ENCODE data around the gene GNS. TPM values are rescaled to one million over a fixed set of nuclear protein-coding genes. Genes with fewer than 3 reads are reported as not detected.

GNS gene
- total RNA-seq, 1 experiment from 2014 or later: 57.5 TPM

- Histone ChIP-seq H3K27me3 (replicated peaks; ENCODE audit: insufficient read depth, low read depth, low read length, poor library complexity) (no peaks in the 10 kb centered on the region), H3K4me1 (ENCODE audit: insufficient read depth, low read length, poor library complexity, severe bottlenecking) (peaks cover 74% of the 10 kb centered on the region), H3K27ac (ENCODE audit: low read depth, low read length, poor library complexity, severe bottlenecking) (peak overlapping the region; percentile 77), H3K9me3 (ENCODE audit: low read depth, low read length, poor library complexity, severe bottlenecking) (no peaks in the 10 kb centered on the region), H3K36me3 (ENCODE audit: insufficient read depth, low read length, poor library complexity, severe bottlenecking) (no peaks in the 10 kb centered on the region), H3K4me3 (ENCODE audit: low read depth, low read length, poor library complexity, severe bottlenecking) (no peak overlapping the region)
- POLR2A ChIA-PET (ENCODE audit: low non-redundant PET): no interaction called here
- no TSS peak for BruUV-seq (replicated peaks)
- DNase-seq (ENCODE audit: low spot score): no peak
- intact Hi-C loops (cut with micrococcal nuclease; ENCODE audit: unreplicated experiment): loop anchor here (5.0 kb wide), 2 partner anchors 47 to 62 kb away; partner anchors contain the start of gene RASSF3
- CTCF ChIA-PET: no interaction called here
- TF ChIP-seq CTCF (conservative IDR thresholded peaks at IDR 0.05; ENCODE audit: low read depth, low read length): no peak
- TF ChIP-seq EZH2 (IDR thresholded peaks at IDR 0.05; ENCODE audit: borderline replicate concordance, low read depth, low read length, poor library complexity, severe bottlenecking): no peak
Measured at GRCh38 chr12:64674367-64674922, 84.8 kb downstream of the GNS start.

GRCh38 chr12:64673490-64674169 is 85.6 kb downstream of the GNS start:
- Histone ChIP-seq H3K27ac (ENCODE audit: low read depth, low read length, poor library complexity, severe bottlenecking) (peak overlapping the region; percentile 77), H3K4me3 (ENCODE audit: low read depth, low read length, poor library complexity, severe bottlenecking) (no peak overlapping the region), H3K4me1 (ENCODE audit: insufficient read depth, low read length, poor library complexity, severe bottlenecking) (peaks cover 73% of the 10 kb centered on the region), H3K27me3 (replicated peaks; ENCODE audit: insufficient read depth, low read depth, low read length, poor library complexity) (no peaks in the 10 kb centered on the region), H3K9me3 (ENCODE audit: low read depth, low read length, poor library complexity, severe bottlenecking) (no peaks in the 10 kb centered on the region), H3K36me3 (ENCODE audit: insufficient read depth, low read length, poor library complexity, severe bottlenecking) (no peaks in the 10 kb centered on the region)
- no peak for TF ChIP-seq EZH2 (IDR thresholded peaks at IDR 0.05; ENCODE audit: borderline replicate concordance, low read depth, low read length, poor library complexity, severe bottlenecking)
- TF ChIP-seq CTCF (conservative IDR thresholded peaks at IDR 0.05; ENCODE audit: low read depth, low read length): no peak
- peak; percentile 75 for DNase-seq (ENCODE audit: low spot score)
- CTCF ChIA-PET: no interaction called here
- BruUV-seq (replicated peaks): no TSS peak
- intact Hi-C loops (cut with micrococcal nuclease; ENCODE audit: unreplicated experiment): loop anchor here (5.0 kb wide), 2 partner anchors 46 to 61 kb away; partner anchors contain the start of gene RASSF3
- POLR2A ChIA-PET (ENCODE audit: low non-redundant PET): interaction anchor here (0.6 kb wide), 1 partner anchor 39 kb away, joined by 3 read pairs; no protein-coding TSS in a partner anchor

- ChIA-PET POLR2A (ENCODE audit: low non-redundant PET) (no interaction called here), CTCF (no interaction called here)
- intact Hi-C loops (cut with micrococcal nuclease; ENCODE audit: unreplicated experiment): loop anchor here (5.0 kb wide), 2 partner anchors 46 to 61 kb away; partner anchors contain the start of gene RASSF3
- DNase-seq (ENCODE audit: low spot score): peak; percentile 93
- Histone ChIP-seq H3K36me3 (ENCODE audit: insufficient read depth, low read length, poor library complexity, severe bottlenecking) (no peaks in the 10 kb centered on the region), H3K4me3 (ENCODE audit: low read depth, low read length, poor library complexity, severe bottlenecking) (no peak overlapping the region), H3K27ac (ENCODE audit: low read depth, low read length, poor library complexity, severe bottlenecking) (peak overlapping the region; percentile 77), H3K9me3 (ENCODE audit: low read depth, low read length, poor library complexity, severe bottlenecking) (no peaks in the 10 kb centered on the region), H3K4me1 (ENCODE audit: insufficient read depth, low read length, poor library complexity, severe bottlenecking) (peaks cover 71% of the 10 kb centered on the region), H3K27me3 (replicated peaks; ENCODE audit: insufficient read depth, low read depth, low read length, poor library complexity) (no peaks in the 10 kb centered on the region)
- BruUV-seq (replicated peaks): no TSS peak
- TF ChIP-seq CTCF (conservative IDR thresholded peaks at IDR 0.05; ENCODE audit: low read depth, low read length) (no peak), EZH2 (IDR thresholded peaks at IDR 0.05; ENCODE audit: borderline replicate concordance, low read depth, low read length, poor library complexity, severe bottlenecking) (no peak)
Measured at GRCh38 chr12:64672925-64673409, 86.2 kb downstream of the GNS start.

Measured in A673 (cell line).